ENCODE data around the gene MCTP2.

Gene MCTP2

GRCh38 chr15:94411285-94411684 lies 179.9 kb downstream of the MCTP2 start (continued):
- TF ChIP-seq ZSCAN4 (tag by site-specific recombination; IDR thresholded peaks at IDR 0.05), result no peak
- TF ChIP-seq ZNF133 (tag by site-specific recombination; IDR thresholded peaks at IDR 0.05), result no peak
- TF ChIP-seq ZBTB1 (tag by site-specific recombination; IDR thresholded peaks at IDR 0.05), result no peak
- no peak for TF ChIP-seq ZNF530 (tag by site-specific recombination; IDR thresholded peaks at IDR 0.05; ENCODE audit: low read depth)
- no peak for TF ChIP-seq ZNF510 (tag by site-specific recombination; IDR thresholded peaks at IDR 0.05; ENCODE audit: insufficient replicate concordance)
- TF ChIP-seq ZNF670 (tag by site-specific recombination; IDR thresholded peaks at IDR 0.05; ENCODE audit: low read depth), result no peak
- 0 out of 2 replicates have a peak, but pooled peaks have one; percentile 25 for TF ChIP-seq WT1 (tag by site-specific recombination; IDR thresholded peaks at IDR 0.05)
- TF ChIP-seq ZNF366 (tag by site-specific recombination; conservative IDR thresholded peaks at IDR 0.05), result no peak
- peak; percentile 59 for TF ChIP-seq ZBTB8A (tag by site-specific recombination; IDR thresholded peaks at IDR 0.05)
- TF ChIP-seq ZNF529 (tag by site-specific recombination; IDR thresholded peaks at IDR 0.05; ENCODE audit: insufficient replicate concordance), result no peak
- no peak for TF ChIP-seq ZNF248 (tag by site-specific recombination; IDR thresholded peaks at IDR 0.05)
- no peak for TF ChIP-seq ZNF433 (tag by site-specific recombination; IDR thresholded peaks at IDR 0.05; ENCODE audit: low read depth)
- no peak for TF ChIP-seq ZNF394 (tag by site-specific recombination; IDR thresholded peaks at IDR 0.05; ENCODE audit: borderline replicate concordance)

- POLR2A ChIA-PET, result no interaction called here
- Histone ChIP-seq H3K4me3 (ENCODE audit: low read depth, low read length) (no peak overlapping the region), H3K9me3 (ENCODE audit: control insufficient read depth, insufficient read depth, low read depth, low read length) (no peaks in the 10 kb centered on the region), H3K4me1 (ENCODE audit: control insufficient read depth, insufficient read depth, low read length) (peaks cover 41% of the 10 kb centered on the region), H3K36me3 (ENCODE audit: control insufficient read depth in 2 of 2, insufficient read depth in 1 of 2, low read length in 2 of 2) (no peaks in the 10 kb centered on the region), H3K27ac (ENCODE audit: extremely low read depth, low read depth, low read length) (peak overlapping the region; percentile 35; the same call in 1 of the 2 replicates)
- CTCF ChIA-PET, result interaction anchor here (0.5 to 3.8 kb wide), 10 partner anchors 10 to 675 kb away, joined by 3 to 29 read pairs (median 4); no protein-coding TSS in a partner anchor
- TF ChIP-seq ZNF791 (tag by site-specific recombination; IDR thresholded peaks at IDR 0.05) (no peak), SCRT2 (tag by site-specific recombination; IDR thresholded peaks at IDR 0.05) (no peak), ZNF302 (tag by site-specific recombination; IDR thresholded peaks at IDR 0.05; ENCODE audit: low read depth) (no peak), ZSCAN4 (tag by site-specific recombination; IDR thresholded peaks at IDR 0.05) (no peak), ZNF169 (tag by site-specific recombination; IDR thresholded peaks at IDR 0.05) (no peak), ZNF843 (tag by site-specific recombination; IDR thresholded peaks at IDR 0.05) (no peak), ZBTB6 (tag by site-specific recombination; IDR thresholded peaks at IDR 0.05) (no peak), HOXA7 (CRISPR knock-in tag; IDR thresholded peaks at IDR 0.05; ENCODE audit: borderline replicate concordance) (no peak), ZNF23 (tag by site-specific recombination; IDR thresholded peaks at IDR 0.05; ENCODE audit: borderline replicate concordance) (no peak), ZNF416 (tag by site-specific recombination; IDR thresholded peaks at IDR 0.05) (no peak), KLF16 (tag by site-specific recombination; IDR thresholded peaks at IDR 0.05) (no peak), PATZ1 (tag by site-specific recombination; IDR thresholded peaks at IDR 0.05) (no peak), ZNF837 (tag by site-specific recombination; IDR thresholded peaks at IDR 0.05) (no peak), ZNF76 (tag by site-specific recombination; IDR thresholded peaks at IDR 0.05; ENCODE audit: borderline replicate concordance, low read depth) (no peak), ATF2 (tag by site-specific recombination; IDR thresholded peaks at IDR 0.05; ENCODE audit: low read depth) (no peak), INSM2 (tag by site-specific recombination; IDR thresholded peaks at IDR 0.05) (no peak)
These were observed 180.5 kb downstream of the MCTP2 start for GRCh38 chr15:94411846-94412245.
